HCT116 (cell line): Measurements from ENCODE around the gene CACNG3.

Experiments
- EZH2 ChIP-seq: fragments of 200-600 bp; sonication (generic); IDR thresholded peaks from 2 replicates; pipeline ENCODE4 v1.6.1; 2017; ENCODE audit warnings: antibody characterized with exemption, mixed run types
- POLR2A ChIP-seq: IDR thresholded peaks from 2 replicates; pipeline ENCODE4 v1.7.0; 2011; ENCODE audit warnings: borderline replicate concordance; ENCODE audit not compliant: insufficient read depth, insufficient read length; ENCODE audit errors: extremely low read depth
- POLR2AphosphoS5 ChIP-seq: IDR thresholded peaks from 2 replicates; pipeline ENCODE4 v1.6.1; 2011; ENCODE audit warnings: mild to moderate bottlenecking, low read depth, low read length, moderate library complexity
- TF ChIP-seq, protein P1 (sequence below), 3 experiments: fragments of 200-600 bp in 1 of 3; sonication (generic) in 1 of 3; IDR thresholded peaks in 2 of 3; conservative IDR thresholded peaks in 1 of 3; 2 replicates each; pipeline ENCODE4 v1.5.1; 2012 to 2017; ENCODE audit warnings: low read depth in 2 of 3, low read length in 2 of 3, antibody characterized with exemption in 1 of 3, borderline replicate concordance in 1 of 3, control low read depth in 1 of 3, mild to moderate bottlenecking in 1 of 3, mixed read lengths in 1 of 3, mixed run types in 1 of 3, moderate library complexity in 1 of 3; ENCODE audit not compliant: insufficient read depth in 1 of 3
- TF ChIP-seq, protein P2 (sequence below): IDR thresholded peaks from 2 replicates; pipeline ENCODE4 v1.6.1; 2011; ENCODE audit warnings: mild to moderate bottlenecking, low read length, moderate library complexity; ENCODE audit not compliant: insufficient replicate concordance; ENCODE audit errors: extremely low read depth

DNA sequence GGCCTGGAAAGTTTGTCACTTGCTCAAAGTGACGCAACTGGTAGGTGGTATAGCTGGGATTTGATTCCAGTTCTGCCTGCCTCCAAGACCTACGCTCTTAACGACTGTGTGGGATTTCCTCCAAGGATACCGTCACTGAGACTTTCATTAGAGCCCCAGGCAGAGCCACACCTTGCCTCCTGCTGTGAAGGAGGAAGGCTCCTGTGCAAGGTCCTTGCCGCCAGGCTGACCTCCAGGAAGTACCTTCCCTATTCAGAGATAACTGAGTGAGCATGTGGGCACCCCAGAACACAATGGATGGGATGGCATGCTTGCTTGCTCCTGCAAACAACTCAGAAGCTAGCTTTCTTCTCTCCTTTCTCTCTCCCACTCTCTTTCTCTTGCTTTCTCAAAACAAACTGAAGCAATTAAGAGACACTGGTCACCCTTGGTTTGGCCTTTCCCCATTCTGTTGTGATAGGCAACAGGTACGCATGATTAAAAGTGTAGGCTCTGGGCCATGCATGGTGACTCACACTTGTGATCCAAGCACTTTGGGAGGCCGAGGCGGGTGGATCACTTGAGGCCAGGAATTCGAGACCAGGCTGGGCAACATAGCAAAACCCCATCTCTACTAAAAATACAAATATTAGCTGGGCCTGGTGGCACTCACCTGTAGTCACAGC, 30.7 kb downstream of the CACNG3 start:
- no peak for TF ChIP-seq POLR2AphosphoS5
- TF ChIP-seq EZH2 = no peak
- TF ChIP-seq, protein P1, sequence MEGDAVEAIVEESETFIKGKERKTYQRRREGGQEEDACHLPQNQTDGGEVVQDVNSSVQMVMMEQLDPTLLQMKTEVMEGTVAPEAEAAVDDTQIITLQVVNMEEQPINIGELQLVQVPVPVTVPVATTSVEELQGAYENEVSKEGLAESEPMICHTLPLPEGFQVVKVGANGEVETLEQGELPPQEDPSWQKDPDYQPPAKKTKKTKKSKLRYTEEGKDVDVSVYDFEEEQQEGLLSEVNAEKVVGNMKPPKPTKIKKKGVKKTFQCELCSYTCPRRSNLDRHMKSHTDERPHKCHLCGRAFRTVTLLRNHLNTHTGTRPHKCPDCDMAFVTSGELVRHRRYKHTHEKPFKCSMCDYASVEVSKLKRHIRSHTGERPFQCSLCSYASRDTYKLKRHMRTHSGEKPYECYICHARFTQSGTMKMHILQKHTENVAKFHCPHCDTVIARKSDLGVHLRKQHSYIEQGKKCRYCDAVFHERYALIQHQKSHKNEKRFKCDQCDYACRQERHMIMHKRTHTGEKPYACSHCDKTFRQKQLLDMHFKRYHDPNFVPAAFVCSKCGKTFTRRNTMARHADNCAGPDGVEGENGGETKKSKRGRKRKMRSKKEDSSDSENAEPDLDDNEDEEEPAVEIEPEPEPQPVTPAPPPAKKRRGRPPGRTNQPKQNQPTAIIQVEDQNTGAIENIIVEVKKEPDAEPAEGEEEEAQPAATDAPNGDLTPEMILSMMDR (IDR thresholded peaks at IDR 0.05 in 2 of 3, conservative IDR thresholded peaks at IDR 0.05 in 1 of 3; ENCODE audit: borderline replicate concordance in 1 of 3, insufficient read depth in 1 of 3, low read depth in 2 of 3, low read length in 2 of 3) = no peak
- TF ChIP-seq POLR2A = no peak
- TF ChIP-seq, protein P2, sequence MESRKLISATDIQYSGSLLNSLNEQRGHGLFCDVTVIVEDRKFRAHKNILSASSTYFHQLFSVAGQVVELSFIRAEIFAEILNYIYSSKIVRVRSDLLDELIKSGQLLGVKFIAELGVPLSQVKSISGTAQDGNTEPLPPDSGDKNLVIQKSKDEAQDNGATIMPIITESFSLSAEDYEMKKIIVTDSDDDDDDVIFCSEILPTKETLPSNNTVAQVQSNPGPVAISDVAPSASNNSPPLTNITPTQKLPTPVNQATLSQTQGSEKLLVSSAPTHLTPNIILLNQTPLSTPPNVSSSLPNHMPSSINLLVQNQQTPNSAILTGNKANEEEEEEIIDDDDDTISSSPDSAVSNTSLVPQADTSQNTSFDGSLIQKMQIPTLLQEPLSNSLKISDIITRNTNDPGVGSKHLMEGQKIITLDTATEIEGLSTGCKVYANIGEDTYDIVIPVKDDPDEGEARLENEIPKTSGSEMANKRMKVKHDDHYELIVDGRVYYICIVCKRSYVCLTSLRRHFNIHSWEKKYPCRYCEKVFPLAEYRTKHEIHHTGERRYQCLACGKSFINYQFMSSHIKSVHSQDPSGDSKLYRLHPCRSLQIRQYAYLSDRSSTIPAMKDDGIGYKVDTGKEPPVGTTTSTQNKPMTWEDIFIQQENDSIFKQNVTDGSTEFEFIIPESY = no peak
